WTC11 (cell line): ENCODE measurements around the gene DOCK7. TPM values are rescaled to one million over a fixed set of nuclear protein-coding genes. Genes with fewer than 3 reads are reported as not detected.

Source experiments
- ATAC-seq: fragments of 200-7000 bp; cut with Tn5 transposase; 2 replicates; pipeline ENCODE4 v1.10.0; 2021; ENCODE audit warnings: mild to moderate bottlenecking, moderate library complexity
- CTCF ChIA-PET: fragments of 300-600 bp; sonication (Branson Sonifier 250); formaldehyde crosslinking; loops from one replicate; lab custom pipeline; 2021; ENCODE audit warnings: antibody characterized with exemption; lab: Charles Lee
- POLR2A ChIA-PET: fragments of 350-600 bp; sonication (Branson Sonifier 250); formaldehyde crosslinking; loops from one replicate; lab custom pipeline; 2021; ENCODE audit warnings: antibody characterized with exemption; lab: Charles Lee
- DNase-seq: peaks from one replicate; pipeline ENCODE4 v3.0.0; 2021; ENCODE audit warnings: low spot score
- H3K27ac Mint-ChIP-seq: 2 replicates; pipeline ENCODE4 v1.8.0; 2021; ENCODE audit warnings: mixed read lengths
- H3K27me3 Mint-ChIP-seq: 2 replicates; pipeline ENCODE4 v1.8.0; 2021; ENCODE audit warnings: low read depth, mild to moderate bottlenecking, moderate library complexity, mixed read lengths
- H3K36me3 Mint-ChIP-seq: 2 replicates; pipeline ENCODE4 v1.8.0; 2021; ENCODE audit warnings: mixed read lengths
- H3K4me1 Mint-ChIP-seq: 2 replicates; pipeline ENCODE4 v1.8.0; 2022; ENCODE audit warnings: mixed read lengths
- H3K4me3 Mint-ChIP-seq: 2 replicates; pipeline ENCODE4 v1.8.0; 2021; ENCODE audit warnings: mild to moderate bottlenecking, moderate library complexity, mixed read lengths
- H3K9me3 Mint-ChIP-seq: 2 replicates; pipeline ENCODE4 v1.8.0; 2021; ENCODE audit warnings: mixed read lengths
- AR ChIP-seq: fragments of 250-450 bp; sonication (Bioruptor Pico); IDR thresholded peaks from 2 replicates; pipeline ENCODE4 v1.9.0; 2021; ENCODE audit warnings: mild to moderate bottlenecking
- ATF1 ChIP-seq: sonication (generic); formaldehyde crosslinking; IDR thresholded peaks from 2 replicates; pipeline ENCODE4 v1.8.1; 2023; ENCODE audit warnings: mild to moderate bottlenecking, moderate library complexity, missing genetic modification reagents
- CREM ChIP-seq: sonication (generic); formaldehyde crosslinking; IDR thresholded peaks from 2 replicates; pipeline ENCODE4 v1.8.1; 2022; ENCODE audit warnings: mild to moderate bottlenecking, missing genetic modification reagents, moderate library complexity
- E2F1 ChIP-seq: sonication (generic); formaldehyde crosslinking; IDR thresholded peaks from 2 replicates; pipeline ENCODE4 v1.8.0; 2022; ENCODE audit warnings: mild to moderate bottlenecking, missing genetic modification reagents
- E2F5 ChIP-seq: sonication (generic); formaldehyde crosslinking; IDR thresholded peaks from 2 replicates; pipeline ENCODE4 v1.8.1; 2022; ENCODE audit warnings: mild to moderate bottlenecking, moderate library complexity, missing genetic modification reagents
- ELF4 ChIP-seq: sonication (generic); formaldehyde crosslinking; IDR thresholded peaks from 2 replicates; pipeline ENCODE4 v1.8.1; 2022; ENCODE audit warnings: low read depth, mild to moderate bottlenecking, moderate library complexity, missing genetic modification reagents
- EMX1 ChIP-seq: fragments of 250-450 bp; sonication (Bioruptor Pico); IDR thresholded peaks from 2 replicates; pipeline ENCODE4 v1.8.0; 2021; ENCODE audit warnings: mild to moderate bottlenecking
- ERG ChIP-seq: fragments of 250-450 bp; sonication (Bioruptor Pico); IDR thresholded peaks from 2 replicates; pipeline ENCODE4 v1.8.0; 2021; ENCODE audit warnings: mild to moderate bottlenecking
- FOXP1 ChIP-seq: sonication (generic); formaldehyde crosslinking; IDR thresholded peaks from 2 replicates; pipeline ENCODE4 v1.8.0; 2022; ENCODE audit warnings: missing genetic modification reagents, mild to moderate bottlenecking, moderate library complexity, borderline replicate concordance
- IRF2 ChIP-seq: sonication (generic); formaldehyde crosslinking; IDR thresholded peaks from 2 replicates; pipeline ENCODE4 v1.8.0; 2022; ENCODE audit warnings: low read depth, missing genetic modification reagents, borderline replicate concordance
- NFYB ChIP-seq: sonication (generic); formaldehyde crosslinking; conservative IDR thresholded peaks from 2 replicates; pipeline ENCODE4 v1.8.0; 2022; ENCODE audit warnings: low read depth, missing genetic modification reagents
- PREB ChIP-seq: sonication (generic); formaldehyde crosslinking; IDR thresholded peaks from 2 replicates; pipeline ENCODE4 v1.8.1; 2022; ENCODE audit warnings: mild to moderate bottlenecking, missing genetic modification reagents, moderate library complexity, borderline replicate concordance
- TP53 ChIP-seq: sonication (generic); formaldehyde crosslinking; IDR thresholded peaks from 2 replicates; pipeline ENCODE4 v1.8.1; 2023; ENCODE audit warnings: mild to moderate bottlenecking, missing genetic modification reagents
- USF1 ChIP-seq: sonication (generic); formaldehyde crosslinking; IDR thresholded peaks from 2 replicates; pipeline ENCODE4 v1.8.0; 2022; ENCODE audit warnings: mild to moderate bottlenecking, missing genetic modification reagents
- ZBTB21 ChIP-seq: sonication (generic); formaldehyde crosslinking; IDR thresholded peaks from 2 replicates; pipeline ENCODE4 v1.8.1; 2023; ENCODE audit warnings: mild to moderate bottlenecking, missing genetic modification reagents, borderline replicate concordance
- ZNF121 ChIP-seq: sonication (generic); formaldehyde crosslinking; IDR thresholded peaks from 2 replicates; pipeline ENCODE4 v1.8.0; 2023; ENCODE audit warnings: missing genetic modification reagents
- ZNF138 ChIP-seq: sonication (generic); formaldehyde crosslinking; conservative IDR thresholded peaks from 2 replicates; pipeline ENCODE4 v1.8.1; 2022; ENCODE audit warnings: mild to moderate bottlenecking, moderate library complexity, missing genetic modification reagents
- ZNF232 ChIP-seq: sonication (generic); formaldehyde crosslinking; IDR thresholded peaks from 2 replicates; pipeline ENCODE4 v1.8.0; 2022; ENCODE audit warnings: mild to moderate bottlenecking, missing genetic modification reagents
- ZNF317 ChIP-seq: sonication (generic); formaldehyde crosslinking; IDR thresholded peaks from 2 replicates; pipeline ENCODE4 v1.8.1; 2023; ENCODE audit warnings: low read depth, mild to moderate bottlenecking, moderate library complexity, missing genetic modification reagents, borderline replicate concordance
- ZNF671 ChIP-seq: fragments of 250-450 bp; sonication (Bioruptor Pico); IDR thresholded peaks from 2 replicates; pipeline ENCODE4 v1.8.0; 2021; ENCODE audit warnings: mild to moderate bottlenecking
- total RNA-seq: library from RNA; stranded (reverse); gene quantifications from 3 replicates; pipeline ENCODE4 v1.2.3, GENCODE V29; 2021

Gene DOCK7
- total RNA-seq, 1 experiment from 2014 or later = 34.2 TPM

- TF ChIP-seq PREB (no peak; the same call in 1 of the 2 replicates), CREM (peak; percentile 56; the same call in 1 of the 2 replicates), ATF1 (CRISPR knock-in tag) (0 out of 2 replicates have a peak, but pooled peaks have one; percentile 43), E2F5 (CRISPR knock-in tag) (peak; percentile 46; the same call in 1 of the 2 replicates)
Measured at GRCh38 chr1:62436039-62436465, 252.1 kb downstream of the DOCK7 start (continued).

GRCh38 chr1:62435231-62436038 lies 252.8 kb downstream of the DOCK7 start:
- ChIA-PET POLR2A (interaction anchor here (0.5 to 1.3 kb wide), 6 partner anchors 8 to 521 kb away, joined by 3 to 5 read pairs (median 3); no protein-coding TSS in a partner anchor), CTCF (interaction anchor here (0.6 to 1.8 kb wide), 7 partner anchors 10 to 406 kb away, joined by 3 to 10 read pairs (median 4); partner anchors contain the start of gene DOCK7)
- Mint-ChIP-seq H3K4me1 (peaks cover 27% of the 10 kb centered on the region), H3K4me3 (peak overlapping the region; percentile 85), H3K27me3 (no peaks in the 10 kb centered on the region; the same call in 1 of the 2 replicates), H3K9me3 (no peaks in the 10 kb centered on the region), H3K27ac (peak overlapping the region; percentile 96), H3K36me3 (peaks cover 5% of the 10 kb centered on the region; the same call in 1 of the 2 replicates)
- ATAC-seq = peak; percentile 2
- no peak for DNase-seq
- 0 out of 2 replicates have a peak, but pooled peaks have one; percentile 32 for TF ChIP-seq TP53 (CRISPR knock-in tag)
- TF ChIP-seq ELF4 = no peak
- 0 out of 2 replicates have a peak, but pooled peaks have one; percentile 31 for TF ChIP-seq ZBTB21 (CRISPR knock-in tag)

GRCh38 chr1:62434618-62435001 lies 253.6 kb downstream of the DOCK7 start:
- TF ChIP-seq FOXP1 (CRISPR knock-in tag) (no peak), ZNF138 (CRISPR knock-in tag) (no peak), E2F1 (CRISPR knock-in tag) (no peak), ZNF121 (CRISPR knock-in tag) (peak; percentile 71; the same call in 1 of the 2 replicates), ZBTB21 (CRISPR knock-in tag) (no peak), EMX1 (no peak), ZNF671 (no peak)
- POLR2A ChIA-PET = no interaction called here
- Mint-ChIP-seq H3K9me3 (no peaks in the 10 kb centered on the region), H3K4me3 (peak overlapping the region; percentile 85), H3K27ac (peak overlapping the region; percentile 63), H3K36me3 (no peaks in the 10 kb centered on the region), H3K4me1 (peaks cover 22% of the 10 kb centered on the region), H3K27me3 (no peaks in the 10 kb centered on the region; the same call in 1 of the 2 replicates)
- DNase-seq (no peak), ATAC-seq (no peak)
- CTCF ChIA-PET = no interaction called here

GRCh38 chr1:62433861-62434617 lies 254.1 kb downstream of the DOCK7 start:
- ChIA-PET CTCF (no interaction called here), POLR2A (no interaction called here)
- ATAC-seq (no peak), DNase-seq (no peak)
- H3K27me3 Mint-ChIP-seq = no peaks in the 10 kb centered on the region; the same call in 1 of the 2 replicates
- peak overlapping the region; percentile 85 for H3K4me3 Mint-ChIP-seq
- no peaks in the 10 kb centered on the region for H3K9me3 Mint-ChIP-seq
- no peak overlapping the region for H3K27ac Mint-ChIP-seq
- H3K4me1 Mint-ChIP-seq = peaks cover 20% of the 10 kb centered on the region
- H3K36me3 Mint-ChIP-seq = no peaks in the 10 kb centered on the region
- TF ChIP-seq USF1 (CRISPR knock-in tag) = no peak
- no peak for TF ChIP-seq NFYB (CRISPR knock-in tag)
- TF ChIP-seq ZNF317 = no peak
- TF ChIP-seq ERG (CRISPR knock-in tag) = no peak
- TF ChIP-seq ZNF232 = no peak
- TF ChIP-seq AR (CRISPR knock-in tag) = no peak
- TF ChIP-seq IRF2 (CRISPR knock-in tag) = no peak
